K562 (cell line): ENCODE data around the gene MARK3. TPM values are rescaled to one million over a fixed set of nuclear protein-coding genes. Genes with fewer than 3 reads are reported as not detected.

Experiments
- ATAC-seq: fragments of 200-7000 bp; cut with Tn5 transposase; 3 replicates; pipeline ENCODE4 v1.9.1; 2020; ENCODE audit warnings: moderate library complexity
- BruUV-seq: library from RNA; stranded (reverse); fragments of 400-500 nt; replicated peaks from 2 replicates; lab custom pipeline; 2021; lab: Mats Ljungman, UMichigan
- CTCF ChIA-PET: fragments of 300-600 bp; formaldehyde crosslinking; extraction: SDS; loops from one replicate; lab custom pipeline; 2021; ENCODE audit warnings: low intra/inter-chr PET ratio; lab: Yijun Ruan, JAX
- POLR2A ChIA-PET: fragments of 300-600, 350-650 bp; sonication (Branson Sonifier 250); formaldehyde crosslinking; extraction: SDS; loops from one replicate; lab custom pipeline; 2021; ENCODE audit warnings: antibody characterized with exemption, inconsistent platforms; lab: Yijun Ruan, JAX
- DNase-seq, 4 experiments: peaks; one replicate each; pipeline versions ENCODE4 v3.0.0 to v3.0.0-alpha.2; 2011 to 2018; ENCODE audit warnings: low spot score in 3 of 4, mixed read lengths in 3 of 4; ENCODE audit errors: extremely low read depth in 1 of 4
- FAIRE-seq: peaks from 2 replicates; lab custom pipeline; 2011; peaks lifted over from hg19 to GRCh38; lab: Jason Lieb, UNC
- H2AFZ ChIP-seq: 2 replicates; pipeline ENCODE4 v1.6.0; 2011; ENCODE audit warnings: low read depth, low read length, control low read depth, inconsistent platforms
- H3K27ac ChIP-seq: fragments of 200-600 bp; 3 replicates; pipeline ENCODE4 v1.8.0; 2011; ENCODE audit warnings: low read depth, mild to moderate bottlenecking, control low read depth, inconsistent platforms, low read length, moderate library complexity, mixed read lengths; ENCODE audit errors: extremely low read depth
- H3K27me3 ChIP-seq, 2 experiments: fragments of 300-600 bp in 1 of 2; 2 replicates in 1 of 2; 3 replicates in 1 of 2; pipeline versions ENCODE4 v1.6.0 to v1.8.0; 2011; ENCODE audit warnings: inconsistent platforms in 2 of 2, low read length in 2 of 2, mild to moderate bottlenecking in 1 of 2, mixed read lengths in 1 of 2, moderate library complexity in 1 of 2; ENCODE audit not compliant: control insufficient read depth in 2 of 2, insufficient read depth in 2 of 2
- H3K36me3 ChIP-seq: fragments of 300-600 bp; 3 replicates; pipeline ENCODE4 v1.8.0; 2011; ENCODE audit warnings: mild to moderate bottlenecking, low read length, inconsistent platforms; ENCODE audit not compliant: control insufficient read depth, insufficient read depth
- H3K4me1 ChIP-seq, 2 experiments: fragments of 200-600 bp in 1 of 2; replicated peaks in 1 of 2; 2 replicates in 1 of 2; 3 replicates in 1 of 2; pipeline versions ENCODE4 v1.5.1 to v1.8.0; 2011; ENCODE audit warnings: inconsistent platforms in 2 of 2, low read length in 2 of 2, mild to moderate bottlenecking in 1 of 2, mixed read lengths in 1 of 2, moderate library complexity in 1 of 2; ENCODE audit not compliant: control insufficient read depth in 2 of 2, insufficient read depth in 2 of 2
- H3K4me2 ChIP-seq: 2 replicates; pipeline ENCODE4 v1.6.1; 2011; ENCODE audit warnings: low read length, control low read depth, inconsistent platforms, mixed read lengths; ENCODE audit not compliant: insufficient read depth
- H3K4me3 ChIP-seq: fragments of 200-600 bp; sonication (generic), shearing (Covaris generic); 2 replicates; pipeline ENCODE4 v1.5.1; 2016; ENCODE audit warnings: control low read depth, inconsistent platforms
- H3K79me2 ChIP-seq: fragments of 200-600 bp; 3 replicates; pipeline ENCODE4 v1.8.0; 2011; ENCODE audit warnings: low read length, inconsistent platforms; ENCODE audit not compliant: control insufficient read depth, insufficient read depth
- H3K9ac ChIP-seq, 2 experiments: 2 replicates each; pipeline versions ENCODE4 v1.6.0 to v1.6.1; 2011; ENCODE audit warnings: low read depth in 2 of 2, low read length in 2 of 2, control low read depth in 1 of 2, inconsistent platforms in 1 of 2, mild to moderate bottlenecking in 1 of 2, mixed read lengths in 1 of 2; ENCODE audit not compliant: insufficient read depth in 1 of 2
- H3K9me1 ChIP-seq: one replicate; pipeline ENCODE4 v1.6.0; 2011; ENCODE audit warnings: inconsistent platforms, mild to moderate bottlenecking, low read length, moderate library complexity; ENCODE audit not compliant: control insufficient read depth, insufficient read depth
- H3K9me3 ChIP-seq: replicated peaks from 2 replicates; pipeline ENCODE4 v1.5.1; 2011; ENCODE audit warnings: low read depth, low read length, inconsistent platforms; ENCODE audit not compliant: control insufficient read depth, insufficient read depth
- H4K20me1 ChIP-seq: replicated peaks from 2 replicates; pipeline ENCODE4 v1.6.1; 2011; ENCODE audit warnings: low read length, inconsistent platforms, mixed read lengths; ENCODE audit not compliant: control insufficient read depth, insufficient read depth
- ETS1 ChIP-seq: conservative IDR thresholded peaks from 2 replicates; pipeline ENCODE4 v1.6.1; 2011; ENCODE audit warnings: low read depth, mild to moderate bottlenecking, low read length; ENCODE audit not compliant: control insufficient read depth
- ID3 ChIP-seq, 2 experiments: fragments of 250-450 bp in 1 of 2; fragments of 450-650 bp in 1 of 2; sonication (Bioruptor Pico) in 1 of 2; IDR thresholded peaks; 2 replicates each; pipeline versions ENCODE4 v1.6.1 to v1.8.0; 2016 to 2021; ENCODE audit warnings: mild to moderate bottlenecking in 2 of 2, moderate library complexity in 2 of 2, missing compliant biosample characterization in 1 of 2, missing genetic modification characterization in 1 of 2
- RNF219 ChIP-seq: fragments of 250-450 bp; sonication (Bioruptor Pico); IDR thresholded peaks from 2 replicates; pipeline ENCODE4 v1.5.0; 2022; ENCODE audit warnings: mild to moderate bottlenecking
- TCF7L2 ChIP-seq: fragments of 150-350 bp; IDR thresholded peaks from 2 replicates; pipeline ENCODE4 v1.6.1; 2016; ENCODE audit warnings: low read depth, mild to moderate bottlenecking, low read length, moderate library complexity
- ZBTB33 ChIP-seq: sonication (generic); formaldehyde crosslinking; IDR thresholded peaks from 2 replicates; pipeline ENCODE4 v1.8.1; 2023; ENCODE audit warnings: mild to moderate bottlenecking, missing genetic modification reagents
- ZBTB43 ChIP-seq: sonication (generic); formaldehyde crosslinking; IDR thresholded peaks from 2 replicates; pipeline ENCODE4 v1.8.0; 2023; ENCODE audit warnings: mild to moderate bottlenecking, missing genetic modification reagents
- WGBS: fragments of 100-300 bp; shearing (Covaris generic); methylation state at CpG from one replicate; pipeline ENCODE4 v1.1.6; 2016; ENCODE audit warnings: low coverage, mixed read lengths; ENCODE audit not compliant: insufficient coverage; ENCODE audit errors: missing lambda C conversion rate; 5-methylcytosine and 5-hydroxymethylcytosine counted together
- in situ Hi-C: fragments of 300-500 bp; cut with MboI; formaldehyde crosslinking; loops from 4 replicates; pipeline ENCODE4 v1.15.0; 2018; ENCODE audit warnings: inconsistent platforms, mixed read lengths
- intact Hi-C: fragments of 100-400 bp; cut with micrococcal nuclease; formaldehyde crosslinking; loops from 2 replicates; pipeline ENCODE4 v1.14.2; 2022
- polyA plus RNA-seq, 8 experiments: library from polyadenylated mRNA; depleted of rRNA in 4 of 8; stranded (reverse) in 5 of 8; unstranded in 3 of 8; fragments of >200 nt; fragmentation: Nextera tagmentation in 2 of 8; fragmentation: Illumina TruSeq in 1 of 8; extraction: Ambion mirVana in 2 of 8; extraction: Trizol in 1 of 8; gene quantifications; 2 replicates each; pipeline versions ENCODE4 v1.2.1 to v1.2.3, GENCODE V29; 2011 to 2014; ENCODE audit warnings: inconsistent platforms in 1 of 8, missing spikeins in 1 of 8
- total RNA-seq, 7 experiments: library from RNA; depleted of rRNA in 6 of 7; stranded (reverse); fragments of >200 nt in 6 of 7; fragmentation: Illumina TruSeq in 2 of 7; extraction: Trizol in 2 of 7; gene quantifications; 2 replicates each; pipeline versions ENCODE4 v1.2.1 to v1.2.3, GENCODE V29; 2011 to 2021; ENCODE audit warnings: low replicate concordance in 1 of 7

Gene MARK3
- total and polyA plus RNA-seq, 9 of the 15 experiments (the other 6 are each of a cell fraction or from before 2014, with no cell fraction given): 10.1 to 68.7 (median 56.3) TPM

GRCh38 chr14:103372017-103372416, 13.2 kb upstream of the MARK3 start:
- Histone ChIP-seq H3K9ac (peak overlapping the region in 1 of 2 experiments; percentile 48; a peak in 2 of 4 replicates), H3K36me3 (no peaks in the 10 kb centered on the region), H3K27me3 (no peaks in the 10 kb centered on the region), H3K79me2 (no peaks in the 10 kb centered on the region), H3K4me3 (no peak overlapping the region), H4K20me1 (no peaks in the 10 kb centered on the region), H3K4me2 (no peak overlapping the region), H2AFZ (no peak overlapping the region; the same call in 1 of the 2 replicates), H3K9me3 (no peaks in the 10 kb centered on the region), H3K9me1 (no peaks in the 10 kb centered on the region), H3K27ac (peak overlapping the region; percentile 63; the same call in 1 of the 3 replicates), H3K4me1 (peaks cover 10 to 13% of the 10 kb centered on the region in 2 experiments; a peak in 4 of 5 replicates)
- FAIRE-seq (no peak), ATAC-seq (no peak), DNase-seq (no peak)
- intact Hi-C loops: no loop called here
- WGBS: 33% methylated on average over 1 of the region's 23 CpGs
- CTCF ChIA-PET: no interaction called here
- in situ Hi-C loops: no loop called here
- POLR2A ChIA-PET: no interaction called here
- no TSS peak for BruUV-seq
- TF ChIP-seq ID3 (CRISPR knock-in tag; IDR thresholded peaks at IDR 0.05): no peak
- no peak for TF ChIP-seq ID3 (tag; IDR thresholded peaks at IDR 0.05)
- TF ChIP-seq ZBTB43 (CRISPR knock-in tag): peak; percentile 96
- TF ChIP-seq TCF7L2: no peak
- 0 out of 2 replicates have a peak, but pooled peaks have one; percentile 37 for TF ChIP-seq ZBTB33
- no peak for TF ChIP-seq RNF219 (CRISPR knock-in tag)
- no peak for TF ChIP-seq ETS1
